Mesothelial cell of epicardium (in vitro differentiated cells): ENCODE results near the gene ATP2A3. TPM values are rescaled to one million over a fixed set of nuclear protein-coding genes. Genes with fewer than 3 reads are reported as not detected.
A peak's percentile ranks its signal among the peaks of the same experiment; 100 is the strongest.

ENCODE experiments used
- DNase-seq, 2 experiments: peaks; one replicate each; pipeline ENCODE4 v3.0.0; 2021; ENCODE audit warnings: low spot score in 2 of 2; ENCODE audit not compliant: unreplicated experiment in 2 of 2
- H3K27ac Mint-ChIP-seq: 2 replicates; pipeline ENCODE4 v1.8.0; 2021; ENCODE audit warnings: mixed read lengths
- H3K27me3 Mint-ChIP-seq: 2 replicates; pipeline ENCODE4 v1.8.0; 2021; ENCODE audit warnings: low read depth, mixed read lengths
- H3K36me3 Mint-ChIP-seq: 2 replicates; pipeline ENCODE4 v1.8.0; 2021; ENCODE audit warnings: mixed read lengths
- H3K4me1 Mint-ChIP-seq: 2 replicates; pipeline ENCODE4 v1.8.0; 2021; ENCODE audit warnings: mixed read lengths
- H3K4me3 Mint-ChIP-seq: 2 replicates; pipeline ENCODE4 v1.8.0; 2021; ENCODE audit warnings: mild to moderate bottlenecking, moderate library complexity, mixed read lengths
- H3K9me3 Mint-ChIP-seq: 2 replicates; pipeline ENCODE4 v1.8.0; 2021; ENCODE audit warnings: mixed read lengths
- total RNA-seq: library from RNA; stranded (reverse); gene quantifications from 3 replicates; pipeline ENCODE4 v1.2.1, GENCODE V29; 2021
- TF ChIP-seq, protein P1 (sequence below): fragments of 200-600 bp; sonication (generic); IDR thresholded peaks from one replicate; pipeline ENCODE4 v1.5.0; 2021; ENCODE audit warnings: antibody characterized with exemption; ENCODE audit not compliant: unreplicated experiment

The ATP2A3 gene
- total RNA-seq, 1 donor from 2014 or later: 4.1 TPM

DNA sequence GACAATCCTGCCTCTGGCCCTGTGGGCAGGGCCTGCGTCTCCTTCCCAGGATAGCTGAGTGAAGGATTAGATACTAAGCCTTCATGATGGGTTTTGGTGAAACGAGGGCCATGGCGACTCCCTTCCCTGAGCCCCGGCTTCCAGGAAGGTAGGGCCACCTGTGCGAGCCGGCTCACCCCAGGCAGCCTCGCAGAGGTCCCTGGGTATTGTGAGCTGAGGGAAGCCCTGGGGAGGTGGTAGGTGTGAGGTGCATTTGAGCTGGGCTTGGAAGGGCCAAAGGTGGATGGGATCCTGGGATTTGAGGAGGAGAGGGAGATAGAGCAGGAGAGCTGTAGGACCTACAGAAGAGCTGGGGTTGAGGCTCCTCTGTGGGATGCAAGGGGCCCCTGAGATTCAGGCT is 41.5 kb downstream of the ATP2A3 start:
- TF ChIP-seq, protein P1, sequence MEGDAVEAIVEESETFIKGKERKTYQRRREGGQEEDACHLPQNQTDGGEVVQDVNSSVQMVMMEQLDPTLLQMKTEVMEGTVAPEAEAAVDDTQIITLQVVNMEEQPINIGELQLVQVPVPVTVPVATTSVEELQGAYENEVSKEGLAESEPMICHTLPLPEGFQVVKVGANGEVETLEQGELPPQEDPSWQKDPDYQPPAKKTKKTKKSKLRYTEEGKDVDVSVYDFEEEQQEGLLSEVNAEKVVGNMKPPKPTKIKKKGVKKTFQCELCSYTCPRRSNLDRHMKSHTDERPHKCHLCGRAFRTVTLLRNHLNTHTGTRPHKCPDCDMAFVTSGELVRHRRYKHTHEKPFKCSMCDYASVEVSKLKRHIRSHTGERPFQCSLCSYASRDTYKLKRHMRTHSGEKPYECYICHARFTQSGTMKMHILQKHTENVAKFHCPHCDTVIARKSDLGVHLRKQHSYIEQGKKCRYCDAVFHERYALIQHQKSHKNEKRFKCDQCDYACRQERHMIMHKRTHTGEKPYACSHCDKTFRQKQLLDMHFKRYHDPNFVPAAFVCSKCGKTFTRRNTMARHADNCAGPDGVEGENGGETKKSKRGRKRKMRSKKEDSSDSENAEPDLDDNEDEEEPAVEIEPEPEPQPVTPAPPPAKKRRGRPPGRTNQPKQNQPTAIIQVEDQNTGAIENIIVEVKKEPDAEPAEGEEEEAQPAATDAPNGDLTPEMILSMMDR: no peak
- no peak for DNase-seq
- Mint-ChIP-seq H3K9me3 (no peaks in the 10 kb centered on the region), H3K4me1 (peaks cover 35% of the 10 kb centered on the region), H3K4me3 (no peak overlapping the region), H3K27ac (peak overlapping the region; percentile 33), H3K36me3 (no peaks in the 10 kb centered on the region), H3K27me3 (no peaks in the 10 kb centered on the region)

DNA sequence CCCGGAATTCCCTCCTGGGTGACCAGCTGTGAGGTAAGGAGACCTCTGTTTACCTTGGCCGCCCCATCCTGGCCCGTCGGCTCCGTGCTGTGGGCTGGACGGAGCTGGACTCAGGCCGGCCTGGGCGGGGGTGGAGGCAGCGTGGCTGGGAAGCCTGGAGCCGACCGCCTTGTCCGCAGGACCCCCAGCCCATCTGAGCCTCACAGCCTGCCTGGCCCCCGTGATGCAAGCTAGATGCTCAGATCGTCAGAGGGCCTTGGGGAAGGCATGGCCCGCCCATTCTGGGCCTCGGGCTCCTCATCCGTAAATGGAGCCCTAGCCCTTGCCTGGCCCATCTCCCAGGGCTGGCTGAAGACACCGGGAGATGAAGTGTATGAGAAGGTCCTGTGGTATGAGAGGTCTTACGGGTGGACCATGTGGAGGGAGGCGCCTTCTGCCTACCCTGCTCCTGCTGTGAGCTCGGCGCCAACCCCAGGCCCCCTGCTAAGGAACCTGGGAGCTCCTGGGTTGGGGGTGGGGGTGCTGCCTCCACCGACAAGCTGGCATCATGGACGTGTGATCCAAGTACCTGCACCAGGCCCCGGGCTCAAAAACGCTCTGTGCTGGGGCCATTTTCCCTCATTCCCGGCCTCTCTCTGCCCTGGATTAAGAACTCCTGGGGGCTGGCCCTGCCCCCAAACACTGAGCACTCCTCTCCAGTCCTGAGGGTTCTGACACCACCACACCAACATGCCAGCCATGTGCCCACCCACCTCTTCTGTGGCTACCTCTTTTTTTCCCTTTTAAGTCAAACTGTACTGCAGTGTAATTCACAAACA is 42.5 kb downstream of the ATP2A3 start:
- TF ChIP-seq, protein P1: no peak
- H3K4me3 Mint-ChIP-seq: no peak overlapping the region
- no peaks in the 10 kb centered on the region for H3K9me3 Mint-ChIP-seq
- no peak for DNase-seq
- H3K36me3 Mint-ChIP-seq: no peaks in the 10 kb centered on the region
- no peak overlapping the region for H3K27ac Mint-ChIP-seq
- H3K4me1 Mint-ChIP-seq: peaks cover 34% of the 10 kb centered on the region
- no peaks in the 10 kb centered on the region for H3K27me3 Mint-ChIP-seq

DNA sequence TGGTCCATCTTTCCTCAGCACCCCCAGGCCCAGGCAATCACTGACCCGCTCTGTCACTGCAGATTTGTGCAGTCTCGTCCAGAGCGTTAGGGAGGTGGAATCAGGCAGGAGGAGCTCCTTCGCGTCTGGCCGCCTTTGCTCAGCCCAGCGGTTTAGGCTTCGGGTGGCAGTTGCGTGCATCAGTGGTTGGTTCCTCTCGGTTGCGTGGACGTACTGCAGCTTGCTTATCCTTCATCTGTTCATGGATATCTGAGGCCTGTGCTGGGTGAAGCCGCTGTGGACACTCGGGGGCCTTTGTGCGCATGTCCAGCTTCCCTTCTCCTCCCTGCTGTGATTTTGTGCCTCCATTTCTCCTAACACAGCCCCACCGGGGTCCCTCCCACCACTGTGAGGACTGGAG is 43.2 kb downstream of the ATP2A3 start:
- DNase-seq: no peak
- TF ChIP-seq, protein P1: no peak
- Mint-ChIP-seq H3K9me3 (no peaks in the 10 kb centered on the region), H3K4me1 (peaks cover 32% of the 10 kb centered on the region), H3K27ac (no peak overlapping the region), H3K4me3 (no peak overlapping the region), H3K27me3 (no peaks in the 10 kb centered on the region), H3K36me3 (no peaks in the 10 kb centered on the region)

DNA sequence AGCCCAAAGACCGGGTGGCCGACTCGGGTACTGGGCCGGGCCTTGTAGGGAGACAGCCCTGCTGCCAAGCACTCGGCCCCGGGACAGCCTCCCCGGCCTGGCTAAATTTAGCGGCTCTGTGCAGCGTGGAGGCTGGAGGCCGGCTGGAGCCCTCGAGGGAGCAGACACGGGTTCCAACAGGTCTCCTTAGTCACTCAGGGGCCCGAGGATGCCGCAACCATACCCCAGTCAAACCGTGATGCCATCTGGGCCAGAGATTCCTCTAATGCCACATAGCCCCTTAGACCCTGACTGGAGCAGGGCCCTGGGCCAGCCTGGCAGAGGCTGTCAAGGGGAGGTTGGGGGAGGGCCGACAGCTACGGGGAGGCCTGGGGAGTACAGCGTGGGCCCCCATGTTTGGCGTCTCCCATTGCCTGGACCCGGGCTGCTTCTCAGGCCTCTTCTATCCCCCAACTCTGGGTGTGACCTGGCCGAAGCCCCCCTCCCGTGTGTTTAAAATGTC is 45.1 kb downstream of the ATP2A3 start:
- Mint-ChIP-seq H3K4me3 (no peak overlapping the region), H3K27ac (no peak overlapping the region), H3K9me3 (no peaks in the 10 kb centered on the region), H3K27me3 (no peaks in the 10 kb centered on the region), H3K4me1 (peaks cover 27% of the 10 kb centered on the region), H3K36me3 (no peaks in the 10 kb centered on the region)
- TF ChIP-seq, protein P1: no peak
- no peak for DNase-seq

DNA sequence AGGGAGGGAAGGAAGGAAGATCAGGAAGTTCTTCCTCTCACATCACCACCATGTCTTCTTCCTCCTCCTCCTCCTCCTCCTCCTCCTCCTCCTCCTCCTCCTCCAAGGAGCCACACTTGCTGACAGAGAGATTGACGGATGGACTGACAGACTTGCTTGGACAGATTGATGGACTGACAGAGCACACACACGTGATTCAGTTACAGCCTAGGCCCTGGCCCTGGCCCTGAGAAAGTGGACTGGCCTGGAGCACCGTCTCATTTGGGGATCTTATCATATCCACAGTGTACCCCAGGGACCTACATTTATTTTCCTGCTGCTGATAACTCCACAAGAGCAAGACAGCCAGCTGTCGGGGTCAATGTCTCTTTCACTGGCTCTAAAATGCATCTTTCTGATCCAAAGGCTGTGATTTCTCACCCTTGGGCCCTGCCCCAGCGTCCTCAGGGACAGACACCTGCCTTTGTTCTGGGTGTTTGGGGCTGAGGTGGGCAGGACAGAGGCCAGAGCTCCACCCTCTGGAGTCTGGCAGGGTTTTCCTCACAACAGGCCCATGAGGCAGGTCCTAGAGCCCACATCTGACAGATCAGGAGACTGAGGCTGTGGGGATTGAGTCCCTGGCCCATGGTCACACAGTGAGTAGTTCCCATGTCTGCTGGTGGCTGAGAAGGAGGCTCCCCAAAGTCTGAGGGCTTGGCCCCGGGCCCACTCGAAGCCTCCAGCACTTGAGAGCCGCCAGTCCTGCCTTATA is 45.7 kb downstream of the ATP2A3 start:
- TF ChIP-seq, protein P1: no peak
- no peaks in the 10 kb centered on the region for H3K9me3 Mint-ChIP-seq
- no peaks in the 10 kb centered on the region for H3K27me3 Mint-ChIP-seq
- no peaks in the 10 kb centered on the region for H3K36me3 Mint-ChIP-seq
- peak overlapping the region; percentile 21 for H3K27ac Mint-ChIP-seq
- no peak overlapping the region for H3K4me3 Mint-ChIP-seq
- H3K4me1 Mint-ChIP-seq: peaks cover 30% of the 10 kb centered on the region
- no peak for DNase-seq
